Mesenteric fat pad (tissue), 1 donor: ENCODE results near the gene NMNAT2. TPM values are rescaled to one million over a fixed set of nuclear protein-coding genes. Genes with fewer than 3 reads are reported as not detected.

Source experiments
- DNase-seq: peaks from one replicate; pipeline ENCODE4 v3.0.0-alpha.2; 2020; ENCODE audit warnings: low spot score
- total RNA-seq: library from RNA; stranded (reverse); fragmentation: NEBNext Ultra II Directional; extraction: Animal tissue kit (Norgen Biotek cat#: 25700); gene quantifications from one replicate; pipeline ENCODE4 v1.2.1, GENCODE V29; 2021
- donor health status: DM: yes; HTN: yes; CAD: no.

NMNAT2 gene
- total RNA-seq, 1 donor from 2014 or later = 20.5 TPM

GRCh38 chr1:183215936-183216335 lies 202.2 kb downstream of the NMNAT2 start:
- DNase-seq = no peak

- DNase-seq = no peak
Measured at GRCh38 chr1:183215076-183215720, 203.0 kb downstream of the NMNAT2 start.

- no peak for DNase-seq
Measured at GRCh38 chr1:183214021-183214970, 203.9 kb downstream of the NMNAT2 start.

- DNase-seq = no peak
Measured at GRCh38 chr1:183212870-183213269, 205.3 kb downstream of the NMNAT2 start.

GRCh38 chr1:183210681-183211080 lies 207.5 kb downstream of the NMNAT2 start:
- DNase-seq = no peak

- DNase-seq = no peak
Measured at GRCh38 chr1:183209533-183210158, 208.5 kb downstream of the NMNAT2 start.

- no peak for DNase-seq
Measured at GRCh38 chr1:183206538-183207122, 211.6 kb downstream of the NMNAT2 start.

- DNase-seq = no peak
Measured at GRCh38 chr1:183205196-183205781, 212.9 kb downstream of the NMNAT2 start.

- DNase-seq = no peak
Measured at GRCh38 chr1:183203094-183203493, 215.1 kb downstream of the NMNAT2 start.

GRCh38 chr1:183200451-183200850 lies 217.7 kb downstream of the NMNAT2 start:
- no peak for DNase-seq

GRCh38 chr1:183199304-183199703 lies 218.9 kb downstream of the NMNAT2 start:
- DNase-seq = no peak

- DNase-seq = no peak
Measured at GRCh38 chr1:183198463-183198862, 219.7 kb downstream of the NMNAT2 start.

Other genes with a start within 250 kb of the NMNAT2 start
- gene LAMC2, start 232.1 kb downstream of the NMNAT2 start, total RNA-seq = 1.0 TPM
- gene SMG7, start 54.1 kb upstream of the NMNAT2 start, total RNA-seq = 40.4 TPM
- gene NCF2, start 172.1 kb upstream of the NMNAT2 start, total RNA-seq = 40.8 TPM
- gene ARPC5, start 217.4 kb upstream of the NMNAT2 start, total RNA-seq = 109 TPM
- gene APOBEC4, start 234.9 kb upstream of the NMNAT2 start, total RNA-seq = not detected